Adrenal gland (tissue), 5 donors: ENCODE results near the gene ARHGAP12.

Source experiments
- POLR2A ChIP-seq, 2 donors: fragments of 450-650 bp; IDR thresholded peaks; one replicate each; pipeline ENCODE4 v1.6.1; 2017; ENCODE audit warnings: antibody characterized with exemption in 2 of 2, mild to moderate bottlenecking in 2 of 2, moderate library complexity in 1 of 2
- TF ChIP-seq, protein P1 (sequence below), 6 experiments: fragments of 450-650 bp in 4 of 6; fragments of 200-600 bp in 2 of 6; sonication (generic) in 1 of 6; IDR thresholded peaks; 1 replicate in 5 of 6; 2 replicates in 1 of 6; pipeline versions ENCODE4 v1.5.1 to v1.8.0; 2016 to 2021; ENCODE audit warnings: antibody characterized with exemption in 6 of 6, mild to moderate bottlenecking in 2 of 6, moderate library complexity in 1 of 6
- donor health status: DM: no; HTN: no; CAD: no.

DNA sequence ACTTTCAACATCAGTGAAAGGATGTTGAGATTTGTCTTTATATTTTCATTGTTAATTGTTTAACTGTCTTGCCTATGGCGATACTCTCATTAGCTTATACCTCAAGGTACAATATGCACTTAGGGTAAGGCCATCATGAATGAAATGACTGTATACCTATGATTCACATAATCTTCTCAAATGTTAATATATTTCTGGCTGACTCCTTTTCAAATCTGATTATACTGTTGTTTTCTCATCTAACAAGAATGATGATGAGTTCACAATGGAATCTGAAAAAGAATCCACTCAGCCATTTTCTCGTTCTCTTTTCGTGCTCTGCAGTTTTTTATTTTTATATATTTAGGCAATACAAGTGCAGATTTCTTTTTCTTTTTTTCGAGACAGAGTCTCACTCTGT, 159.1 kb downstream of the ARHGAP12 start:
- TF ChIP-seq, protein P1, sequence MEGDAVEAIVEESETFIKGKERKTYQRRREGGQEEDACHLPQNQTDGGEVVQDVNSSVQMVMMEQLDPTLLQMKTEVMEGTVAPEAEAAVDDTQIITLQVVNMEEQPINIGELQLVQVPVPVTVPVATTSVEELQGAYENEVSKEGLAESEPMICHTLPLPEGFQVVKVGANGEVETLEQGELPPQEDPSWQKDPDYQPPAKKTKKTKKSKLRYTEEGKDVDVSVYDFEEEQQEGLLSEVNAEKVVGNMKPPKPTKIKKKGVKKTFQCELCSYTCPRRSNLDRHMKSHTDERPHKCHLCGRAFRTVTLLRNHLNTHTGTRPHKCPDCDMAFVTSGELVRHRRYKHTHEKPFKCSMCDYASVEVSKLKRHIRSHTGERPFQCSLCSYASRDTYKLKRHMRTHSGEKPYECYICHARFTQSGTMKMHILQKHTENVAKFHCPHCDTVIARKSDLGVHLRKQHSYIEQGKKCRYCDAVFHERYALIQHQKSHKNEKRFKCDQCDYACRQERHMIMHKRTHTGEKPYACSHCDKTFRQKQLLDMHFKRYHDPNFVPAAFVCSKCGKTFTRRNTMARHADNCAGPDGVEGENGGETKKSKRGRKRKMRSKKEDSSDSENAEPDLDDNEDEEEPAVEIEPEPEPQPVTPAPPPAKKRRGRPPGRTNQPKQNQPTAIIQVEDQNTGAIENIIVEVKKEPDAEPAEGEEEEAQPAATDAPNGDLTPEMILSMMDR (IDR thresholded peaks at IDR 0.05): no peak
- TF ChIP-seq POLR2A (IDR thresholded peaks at IDR 0.05): no peak
